ENCODE measurements around the gene SOX10.

DNA sequence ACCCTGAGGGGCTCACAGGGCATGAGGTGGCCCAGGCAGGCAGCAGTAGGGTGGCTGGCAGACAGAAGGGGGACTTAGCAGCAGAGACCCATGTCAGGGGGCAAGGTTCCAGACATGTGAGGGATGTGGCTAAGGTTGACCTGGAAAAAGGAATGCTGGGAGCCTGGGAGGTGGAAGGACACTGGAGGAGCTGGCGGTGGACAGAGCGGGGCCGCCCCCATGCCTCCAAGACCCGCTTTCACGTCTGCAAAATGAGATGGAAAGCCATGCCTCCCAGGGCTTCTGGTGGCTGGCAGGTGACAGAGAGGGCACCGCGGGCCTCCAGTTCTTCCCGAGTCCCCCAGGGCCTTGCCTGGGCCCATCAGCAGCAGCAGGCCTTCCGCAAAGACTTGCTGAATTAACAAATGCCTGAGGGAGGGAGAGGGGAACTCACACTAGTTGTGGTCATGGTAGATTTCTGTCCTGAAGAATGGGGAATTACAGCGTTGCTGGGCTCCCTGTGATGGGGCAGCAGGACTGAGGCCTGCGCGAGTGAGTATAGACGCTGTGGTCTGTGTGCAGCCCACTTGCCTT is 23.1 kb upstream of the SOX10 start:
- TF ChIP-seq POLR2A (IDR thresholded peaks at IDR 0.05) (no peak), POLR2AphosphoS5 (IDR thresholded peaks at IDR 0.05) (no peak)
- TF ChIP-seq, protein P1, sequence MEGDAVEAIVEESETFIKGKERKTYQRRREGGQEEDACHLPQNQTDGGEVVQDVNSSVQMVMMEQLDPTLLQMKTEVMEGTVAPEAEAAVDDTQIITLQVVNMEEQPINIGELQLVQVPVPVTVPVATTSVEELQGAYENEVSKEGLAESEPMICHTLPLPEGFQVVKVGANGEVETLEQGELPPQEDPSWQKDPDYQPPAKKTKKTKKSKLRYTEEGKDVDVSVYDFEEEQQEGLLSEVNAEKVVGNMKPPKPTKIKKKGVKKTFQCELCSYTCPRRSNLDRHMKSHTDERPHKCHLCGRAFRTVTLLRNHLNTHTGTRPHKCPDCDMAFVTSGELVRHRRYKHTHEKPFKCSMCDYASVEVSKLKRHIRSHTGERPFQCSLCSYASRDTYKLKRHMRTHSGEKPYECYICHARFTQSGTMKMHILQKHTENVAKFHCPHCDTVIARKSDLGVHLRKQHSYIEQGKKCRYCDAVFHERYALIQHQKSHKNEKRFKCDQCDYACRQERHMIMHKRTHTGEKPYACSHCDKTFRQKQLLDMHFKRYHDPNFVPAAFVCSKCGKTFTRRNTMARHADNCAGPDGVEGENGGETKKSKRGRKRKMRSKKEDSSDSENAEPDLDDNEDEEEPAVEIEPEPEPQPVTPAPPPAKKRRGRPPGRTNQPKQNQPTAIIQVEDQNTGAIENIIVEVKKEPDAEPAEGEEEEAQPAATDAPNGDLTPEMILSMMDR (IDR thresholded peaks at IDR 0.05 in 8 of 11, conservative IDR thresholded peaks at IDR 0.05 in 3 of 11): no peak

All from spleen (tissue), 7 donors.